ENCODE data around the gene TPCN2.

TPCN2 gene

GRCh38 chr11:69002110-69002569 is 46.6 kb upstream of the TPCN2 start:
- TF ChIP-seq CTCF (IDR thresholded peaks at IDR 0.05; ENCODE audit: extremely low read depth, insufficient read depth, missing control alignments) = no peak
- DNase-seq (ENCODE audit: low spot score) = no peak
- in situ Hi-C loops (cut with MboI; ENCODE audit: low pct_unique_long_range_greater_than_20kb, low sequenced_read_pairs, unreplicated experiment) = no loop called here

GRCh38 chr11:69002570-69003231 is 46.0 kb upstream of the TPCN2 start:
- in situ Hi-C loops (cut with MboI; ENCODE audit: low pct_unique_long_range_greater_than_20kb, low sequenced_read_pairs, unreplicated experiment) = no loop called here
- no peak for DNase-seq (ENCODE audit: low spot score)
- no peak for TF ChIP-seq CTCF (IDR thresholded peaks at IDR 0.05; ENCODE audit: extremely low read depth, insufficient read depth, missing control alignments)

- TF ChIP-seq CTCF (IDR thresholded peaks at IDR 0.05; ENCODE audit: extremely low read depth, insufficient read depth, missing control alignments) = no peak
- in situ Hi-C loops (cut with MboI; ENCODE audit: low pct_unique_long_range_greater_than_20kb, low sequenced_read_pairs, unreplicated experiment) = no loop called here
- DNase-seq (ENCODE audit: low spot score) = no peak
Observed at GRCh38 chr11:69003301-69003865, 45.3 kb upstream of the TPCN2 start.

- DNase-seq (ENCODE audit: low spot score) = no peak
- in situ Hi-C loops (cut with MboI; ENCODE audit: low pct_unique_long_range_greater_than_20kb, low sequenced_read_pairs, unreplicated experiment) = no loop called here
- no peak for TF ChIP-seq CTCF (IDR thresholded peaks at IDR 0.05; ENCODE audit: extremely low read depth, insufficient read depth, missing control alignments)
Observed at GRCh38 chr11:69003866-69004367, 44.8 kb upstream of the TPCN2 start.

- DNase-seq (ENCODE audit: low spot score) = no peak
- no peak for TF ChIP-seq CTCF (IDR thresholded peaks at IDR 0.05; ENCODE audit: extremely low read depth, insufficient read depth, missing control alignments)
- in situ Hi-C loops (cut with MboI; ENCODE audit: low pct_unique_long_range_greater_than_20kb, low sequenced_read_pairs, unreplicated experiment) = no loop called here
Observed at GRCh38 chr11:69004411-69005182, 44.1 kb upstream of the TPCN2 start.

GRCh38 chr11:69005183-69005630 is 43.5 kb upstream of the TPCN2 start:
- no peak for TF ChIP-seq CTCF (IDR thresholded peaks at IDR 0.05; ENCODE audit: extremely low read depth, insufficient read depth, missing control alignments)
- DNase-seq (ENCODE audit: low spot score) = no peak
- in situ Hi-C loops (cut with MboI; ENCODE audit: low pct_unique_long_range_greater_than_20kb, low sequenced_read_pairs, unreplicated experiment) = no loop called here

Data from GM13977 (cell line).